SK-N-SH treated with all-trans-retinoic acid at 6 μM for 48 hours (cell line): ENCODE data around the gene UBE2E3.

Experiments
- ATAC-seq: fragments of 200-7000 bp; cut with Tn5 transposase; 3 replicates; pipeline ENCODE4 v1.9.1; 2020; ENCODE audit warnings: mild to moderate bottlenecking, moderate library complexity
- ARNTL ChIP-seq: fragments of 450-650 bp; formaldehyde crosslinking; IDR thresholded peaks from 2 replicates; pipeline ENCODE4 v1.5.0; 2020; ENCODE audit warnings: low read depth, mild to moderate bottlenecking, moderate library complexity, borderline replicate concordance
- BACH2 ChIP-seq: fragments of 250-450 bp; sonication (Bioruptor Pico); IDR thresholded peaks from 2 replicates; pipeline ENCODE4 v1.9.0; 2021; ENCODE audit warnings: mild to moderate bottlenecking, borderline replicate concordance
- CSDC2 ChIP-seq: fragments of 250-450 bp; sonication (Bioruptor Pico); IDR thresholded peaks from 2 replicates; pipeline ENCODE4 v1.5.0; 2020; ENCODE audit warnings: mild to moderate bottlenecking, moderate library complexity
- ESRRG ChIP-seq: fragments of 250-450 bp; sonication (Bioruptor Pico); IDR thresholded peaks from 2 replicates; pipeline ENCODE4 v1.6.1; 2021; ENCODE audit warnings: mild to moderate bottlenecking
- GLIS3 ChIP-seq: fragments of 250-450 bp; sonication (Bioruptor Pico); IDR thresholded peaks from 2 replicates; pipeline ENCODE4 v1.5.0; 2020; ENCODE audit warnings: mild to moderate bottlenecking, moderate library complexity
- ISL1 ChIP-seq: fragments of 250-450 bp; sonication (Bioruptor Pico); IDR thresholded peaks from 2 replicates; pipeline ENCODE4 v2.1.2; 2022; ENCODE audit warnings: mild to moderate bottlenecking, moderate library complexity
- OSR1 ChIP-seq: fragments of 250-450 bp; sonication (Bioruptor Pico); IDR thresholded peaks from 2 replicates; pipeline ENCODE4 v1.8.0; 2022; ENCODE audit warnings: moderate library complexity, mild to moderate bottlenecking, inconsistent platforms
- PPARA ChIP-seq: fragments of 250-450 bp; sonication (Bioruptor Pico); IDR thresholded peaks from 2 replicates; pipeline ENCODE4 v1.5.0; 2020; ENCODE audit warnings: mild to moderate bottlenecking, borderline replicate concordance
- RARB ChIP-seq: fragments of 250-450 bp; sonication (Bioruptor Pico); IDR thresholded peaks from 2 replicates; pipeline ENCODE4 v1.8.0; 2021; ENCODE audit warnings: mild to moderate bottlenecking, moderate library complexity
- SNAI2 ChIP-seq: fragments of 250-450 bp; sonication (Bioruptor Pico); IDR thresholded peaks from 2 replicates; pipeline ENCODE4 v1.5.0; 2020; ENCODE audit warnings: mild to moderate bottlenecking, moderate library complexity
- TCF4 ChIP-seq: fragments of 250-450 bp; sonication (Bioruptor Pico); IDR thresholded peaks from 2 replicates; pipeline ENCODE4 v1.8.0; 2021; ENCODE audit warnings: mild to moderate bottlenecking, moderate library complexity, borderline replicate concordance
- TOX ChIP-seq: fragments of 250-450 bp; sonication (Bioruptor Pico); IDR thresholded peaks from 2 replicates; pipeline ENCODE4 v1.8.0; 2021; ENCODE audit warnings: mild to moderate bottlenecking, moderate library complexity, borderline replicate concordance
- ZC3H10 ChIP-seq: fragments of 250-450 bp; sonication (Bioruptor Pico); IDR thresholded peaks from 2 replicates; pipeline ENCODE4 v1.5.1; 2021; ENCODE audit warnings: mild to moderate bottlenecking, moderate library complexity
- ZFP3 ChIP-seq: fragments of 250-450 bp; sonication (Bioruptor Pico); IDR thresholded peaks from 2 replicates; pipeline ENCODE4 v1.5.0; 2020; ENCODE audit warnings: mild to moderate bottlenecking, moderate library complexity
- ZFP30 ChIP-seq: fragments of 450-650 bp; formaldehyde crosslinking; IDR thresholded peaks from 2 replicates; pipeline ENCODE4 v1.5.0; 2022; ENCODE audit warnings: mild to moderate bottlenecking, moderate library complexity
- ZNF565 ChIP-seq: fragments of 450-650 bp; formaldehyde crosslinking; conservative IDR thresholded peaks from 2 replicates; pipeline ENCODE4 v1.5.0; 2020; ENCODE audit warnings: low read depth, mild to moderate bottlenecking, moderate library complexity
- ZNF70 ChIP-seq: fragments of 450-650 bp; formaldehyde crosslinking; IDR thresholded peaks from 2 replicates; pipeline ENCODE4 v1.5.0; 2020; ENCODE audit warnings: mild to moderate bottlenecking, moderate library complexity
- ZNF8 ChIP-seq: fragments of 450-650 bp; formaldehyde crosslinking; IDR thresholded peaks from 2 replicates; pipeline ENCODE4 v1.5.0; 2020; ENCODE audit warnings: mild to moderate bottlenecking, moderate library complexity
- TF ChIP-seq, protein P1 (sequence below): fragments of 250-450 bp; sonication (Bioruptor Pico); IDR thresholded peaks from 2 replicates; pipeline ENCODE4 v1.8.0; 2020; ENCODE audit warnings: mild to moderate bottlenecking, moderate library complexity, borderline replicate concordance
- TF ChIP-seq, protein P2 (sequence below): fragments of 250-450 bp; sonication (Bioruptor Pico); IDR thresholded peaks from 2 replicates; pipeline ENCODE4 v1.5.1; 2021; ENCODE audit warnings: mild to moderate bottlenecking, moderate library complexity
- TF ChIP-seq, protein P3 (sequence below): fragments of 250-450 bp; sonication (Bioruptor Pico); IDR thresholded peaks from 2 replicates; pipeline ENCODE4 v1.5.0; 2020; ENCODE audit warnings: mild to moderate bottlenecking, moderate library complexity

The UBE2E3 gene

DNA sequence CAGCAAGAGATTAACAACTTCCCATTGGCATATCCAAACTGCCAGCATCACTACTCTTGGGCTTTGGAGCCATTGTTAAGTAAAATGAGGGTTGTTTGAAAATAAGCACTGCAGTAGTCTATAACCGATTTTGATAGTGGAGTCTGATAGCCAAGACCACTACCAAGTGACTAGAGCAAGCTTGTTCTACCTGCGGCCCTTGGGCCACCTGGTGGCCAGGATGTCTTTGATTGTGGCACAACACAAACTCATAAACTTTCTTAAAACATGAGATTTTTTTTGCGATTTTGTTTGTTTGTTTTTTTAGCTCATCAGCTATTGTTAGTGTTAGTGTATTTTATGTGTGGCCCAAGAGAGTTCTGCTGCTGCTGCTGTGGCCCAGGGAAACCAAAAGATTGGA lies 11.0 kb downstream of the UBE2E3 start:
- TF ChIP-seq TCF4 (CRISPR knock-in tag) = no peak
- TF ChIP-seq GLIS3 (CRISPR knock-in tag) = no peak
- TF ChIP-seq ARNTL = no peak
- no peak for TF ChIP-seq PPARA (CRISPR knock-in tag)
- TF ChIP-seq ZNF565 (CRISPR knock-in tag) = no peak
- TF ChIP-seq OSR1 (CRISPR knock-in tag) = no peak
- TF ChIP-seq, protein P1, sequence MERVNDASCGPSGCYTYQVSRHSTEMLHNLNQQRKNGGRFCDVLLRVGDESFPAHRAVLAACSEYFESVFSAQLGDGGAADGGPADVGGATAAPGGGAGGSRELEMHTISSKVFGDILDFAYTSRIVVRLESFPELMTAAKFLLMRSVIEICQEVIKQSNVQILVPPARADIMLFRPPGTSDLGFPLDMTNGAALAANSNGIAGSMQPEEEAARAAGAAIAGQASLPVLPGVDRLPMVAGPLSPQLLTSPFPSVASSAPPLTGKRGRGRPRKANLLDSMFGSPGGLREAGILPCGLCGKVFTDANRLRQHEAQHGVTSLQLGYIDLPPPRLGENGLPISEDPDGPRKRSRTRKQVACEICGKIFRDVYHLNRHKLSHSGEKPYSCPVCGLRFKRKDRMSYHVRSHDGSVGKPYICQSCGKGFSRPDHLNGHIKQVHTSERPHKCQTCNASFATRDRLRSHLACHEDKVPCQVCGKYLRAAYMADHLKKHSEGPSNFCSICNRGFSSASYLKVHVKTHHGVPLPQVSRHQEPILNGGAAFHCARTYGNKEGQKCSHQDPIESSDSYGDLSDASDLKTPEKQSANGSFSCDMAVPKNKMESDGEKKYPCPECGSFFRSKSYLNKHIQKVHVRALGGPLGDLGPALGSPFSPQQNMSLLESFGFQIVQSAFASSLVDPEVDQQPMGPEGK = no peak
- TF ChIP-seq ZFP3 = no peak
- no peak for TF ChIP-seq ZNF8 (CRISPR knock-in tag)
- ATAC-seq = no peak

DNA sequence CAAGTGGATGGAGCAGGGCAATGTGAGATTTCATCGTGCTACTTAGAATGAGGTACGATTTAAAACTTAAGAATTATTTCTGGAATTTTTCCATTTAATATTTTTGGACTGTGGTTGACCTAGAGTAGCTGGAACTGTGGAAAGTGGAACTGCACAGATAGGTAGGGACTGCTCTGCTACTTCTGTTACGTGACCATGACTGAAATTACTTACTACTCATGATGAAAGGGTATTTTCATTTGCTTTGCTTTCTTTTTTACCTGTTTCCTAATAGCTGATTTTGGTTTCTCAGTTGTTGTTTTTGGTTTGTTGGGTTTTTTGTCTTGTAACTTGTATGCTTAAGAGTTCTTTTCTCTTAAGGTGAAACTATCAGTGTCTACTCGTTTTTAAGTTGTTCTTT lies 11.4 kb downstream of the UBE2E3 start:
- TF ChIP-seq ZFP3 (no peak), GLIS3 (CRISPR knock-in tag) (no peak), SNAI2 (CRISPR knock-in tag) (no peak), ESRRG (no peak), ZNF8 (CRISPR knock-in tag) (no peak), BACH2 (CRISPR knock-in tag) (no peak), OSR1 (CRISPR knock-in tag) (no peak), TOX (CRISPR knock-in tag) (no peak)
- TF ChIP-seq, protein P2, sequence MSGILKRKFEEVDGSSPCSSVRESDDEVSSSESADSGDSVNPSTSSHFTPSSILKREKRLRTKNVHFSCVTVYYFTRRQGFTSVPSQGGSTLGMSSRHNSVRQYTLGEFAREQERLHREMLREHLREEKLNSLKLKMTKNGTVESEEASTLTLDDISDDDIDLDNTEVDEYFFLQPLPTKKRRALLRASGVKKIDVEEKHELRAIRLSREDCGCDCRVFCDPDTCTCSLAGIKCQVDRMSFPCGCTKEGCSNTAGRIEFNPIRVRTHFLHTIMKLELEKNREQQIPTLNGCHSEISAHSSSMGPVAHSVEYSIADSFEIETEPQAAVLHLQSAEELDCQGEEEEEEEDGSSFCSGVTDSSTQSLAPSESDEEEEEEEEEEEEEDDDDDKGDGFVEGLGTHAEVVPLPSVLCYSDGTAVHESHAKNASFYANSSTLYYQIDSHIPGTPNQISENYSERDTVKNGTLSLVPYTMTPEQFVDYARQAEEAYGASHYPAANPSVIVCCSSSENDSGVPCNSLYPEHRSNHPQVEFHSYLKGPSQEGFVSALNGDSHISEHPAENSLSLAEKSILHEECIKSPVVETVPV (CRISPR knock-in tag) = no peak
- TF ChIP-seq, protein P3, sequence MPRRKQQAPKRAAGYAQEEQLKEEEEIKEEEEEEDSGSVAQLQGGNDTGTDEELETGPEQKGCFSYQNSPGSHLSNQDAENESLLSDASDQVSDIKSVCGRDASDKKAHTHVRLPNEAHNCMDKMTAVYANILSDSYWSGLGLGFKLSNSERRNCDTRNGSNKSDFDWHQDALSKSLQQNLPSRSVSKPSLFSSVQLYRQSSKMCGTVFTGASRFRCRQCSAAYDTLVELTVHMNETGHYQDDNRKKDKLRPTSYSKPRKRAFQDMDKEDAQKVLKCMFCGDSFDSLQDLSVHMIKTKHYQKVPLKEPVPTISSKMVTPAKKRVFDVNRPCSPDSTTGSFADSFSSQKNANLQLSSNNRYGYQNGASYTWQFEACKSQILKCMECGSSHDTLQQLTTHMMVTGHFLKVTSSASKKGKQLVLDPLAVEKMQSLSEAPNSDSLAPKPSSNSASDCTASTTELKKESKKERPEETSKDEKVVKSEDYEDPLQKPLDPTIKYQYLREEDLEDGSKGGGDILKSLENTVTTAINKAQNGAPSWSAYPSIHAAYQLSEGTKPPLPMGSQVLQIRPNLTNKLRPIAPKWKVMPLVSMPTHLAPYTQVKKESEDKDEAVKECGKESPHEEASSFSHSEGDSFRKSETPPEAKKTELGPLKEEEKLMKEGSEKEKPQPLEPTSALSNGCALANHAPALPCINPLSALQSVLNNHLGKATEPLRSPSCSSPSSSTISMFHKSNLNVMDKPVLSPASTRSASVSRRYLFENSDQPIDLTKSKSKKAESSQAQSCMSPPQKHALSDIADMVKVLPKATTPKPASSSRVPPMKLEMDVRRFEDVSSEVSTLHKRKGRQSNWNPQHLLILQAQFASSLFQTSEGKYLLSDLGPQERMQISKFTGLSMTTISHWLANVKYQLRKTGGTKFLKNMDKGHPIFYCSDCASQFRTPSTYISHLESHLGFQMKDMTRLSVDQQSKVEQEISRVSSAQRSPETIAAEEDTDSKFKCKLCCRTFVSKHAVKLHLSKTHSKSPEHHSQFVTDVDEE (CRISPR knock-in tag) = no peak
- no peak for ATAC-seq

DNA sequence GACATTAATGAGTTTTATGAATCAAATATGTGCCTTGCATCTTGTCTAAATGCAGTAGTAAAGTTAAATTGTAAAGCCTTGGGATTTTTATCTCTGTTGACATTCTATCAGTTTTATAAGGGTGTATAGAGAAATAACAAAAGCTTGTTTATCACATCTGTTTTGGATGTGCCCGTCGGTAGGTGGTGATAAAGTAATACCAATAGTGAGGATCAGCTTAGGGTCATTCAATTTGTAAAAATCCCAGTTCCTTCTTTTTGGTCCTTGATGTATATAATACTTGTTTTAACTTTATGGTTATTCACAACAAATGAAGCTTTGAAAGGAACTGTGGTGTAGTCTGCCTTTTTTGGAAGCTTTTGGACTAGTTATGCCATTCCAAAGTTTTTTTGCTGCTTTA lies 12.6 kb downstream of the UBE2E3 start:
- ATAC-seq = no peak
- TF ChIP-seq TCF4 (CRISPR knock-in tag) (no peak), ISL1 (no peak), TOX (CRISPR knock-in tag) (no peak), CSDC2 (CRISPR knock-in tag) (no peak), ZC3H10 (CRISPR knock-in tag) (no peak), PPARA (CRISPR knock-in tag) (no peak), RARB (CRISPR knock-in tag) (no peak), BACH2 (CRISPR knock-in tag) (no peak), ARNTL (no peak), OSR1 (CRISPR knock-in tag) (no peak), ZNF565 (CRISPR knock-in tag) (no peak), ZNF70 (no peak), ZFP30 (CRISPR knock-in tag) (no peak), ESRRG (no peak)
- TF ChIP-seq, protein P1 = no peak
- TF ChIP-seq, protein P2 (CRISPR knock-in tag) = no peak
- TF ChIP-seq, protein P3 (CRISPR knock-in tag) = no peak
